ENCODE measurements around the gene PLBD1.

DNA sequence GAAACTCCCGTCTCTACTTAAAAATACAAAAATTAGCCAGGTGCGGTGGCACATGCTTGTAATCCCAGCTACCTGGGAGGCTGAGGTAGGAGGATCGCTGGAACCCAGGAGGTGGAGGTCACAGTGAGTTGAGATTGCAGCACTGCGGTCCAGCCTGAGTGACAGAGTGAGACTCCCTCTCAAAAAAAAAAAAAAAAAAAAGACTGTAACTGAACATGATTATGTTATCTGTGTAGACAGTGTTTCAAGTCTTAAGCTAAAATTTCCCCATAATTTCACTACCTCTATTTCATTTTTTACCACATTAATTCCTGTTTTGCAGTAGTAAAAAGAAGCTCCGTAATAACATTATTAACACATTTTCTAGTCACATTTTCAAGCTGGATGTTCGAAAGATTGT lies 5.4 kb downstream of the PLBD1 start:
- TF ChIP-seq CTCF (IDR thresholded peaks at IDR 0.05; ENCODE audit: low read length), result no peak
- no peak for TF ChIP-seq EZH2 (IDR thresholded peaks at IDR 0.05; ENCODE audit: borderline replicate concordance, low read length)

All from OCI-LY1 (cell line).